K562 (cell line): ENCODE data around the gene PXN. TPM values are rescaled to one million over a fixed set of nuclear protein-coding genes. Genes with fewer than 3 reads are reported as not detected.
A peak's percentile ranks its signal among the peaks of the same experiment; 100 is the strongest.

ENCODE experiments used
- BHLHE40 ChIP-seq: IDR thresholded peaks from 2 replicates; pipeline ENCODE4 v1.6.1; 2011; ENCODE audit warnings: low read length, improper control_type of control experiment
- CBFA2T2 ChIP-seq: fragments of 450-650 bp; conservative IDR thresholded peaks from 2 replicates; pipeline ENCODE4 v1.6.1; 2017; ENCODE audit warnings: mild to moderate bottlenecking
- CHD2 ChIP-seq: IDR thresholded peaks from 2 replicates; pipeline ENCODE4 v1.6.1; 2011; ENCODE audit warnings: low read depth, low read length
- DLX4 ChIP-seq: fragments of 250-450 bp; sonication (Bioruptor Pico); IDR thresholded peaks from 2 replicates; pipeline ENCODE4 v1.6.1; 2021; ENCODE audit warnings: mild to moderate bottlenecking
- FOS ChIP-seq: IDR thresholded peaks from 3 replicates; pipeline ENCODE4 v1.6.1; 2011; ENCODE audit not compliant: insufficient read length; ENCODE audit errors: extremely low read depth
- FOXJ3 ChIP-seq: sonication (generic); formaldehyde crosslinking; IDR thresholded peaks from 2 replicates; pipeline ENCODE4 v1.4.0; 2020; ENCODE audit warnings: mild to moderate bottlenecking, missing genetic modification reagents
- HNRNPUL1 ChIP-seq: fragments of 200-400 bp; formaldehyde crosslinking; IDR thresholded peaks from 2 replicates; pipeline ENCODE4 v1.6.1; 2017; ENCODE audit warnings: low read length
- JUND ChIP-seq, 2 experiments: IDR thresholded peaks; 2 replicates in 1 of 2; 3 replicates in 1 of 2; pipeline ENCODE4 v1.6.1; 2011; ENCODE audit warnings: borderline replicate concordance in 2 of 2, low read depth in 2 of 2, low read length in 2 of 2, improper control_type of control experiment in 1 of 2, missing biosample characterization in 1 of 2, missing genetic modification characterization in 1 of 2, missing genetic modification reagents in 1 of 2
- PHF8 ChIP-seq: fragments of 200-600 bp; sonication (generic); IDR thresholded peaks from 2 replicates; pipeline ENCODE4 v1.6.1; 2012; ENCODE audit warnings: mixed run types, mild to moderate bottlenecking, inconsistent platforms, low read length, moderate library complexity, borderline replicate concordance
- POU5F1 ChIP-seq: fragments of 150-350 bp; IDR thresholded peaks from 2 replicates; pipeline ENCODE4 v1.6.1; 2014; ENCODE audit warnings: borderline replicate concordance, low read length, low read depth, mild to moderate bottlenecking; ENCODE audit not compliant: partially characterized antibody
- TAF7 ChIP-seq: fragments of 450-650 bp; IDR thresholded peaks from 2 replicates; pipeline ENCODE4 v1.6.1; 2016; ENCODE audit warnings: missing genetic modification characterization, missing compliant biosample characterization
- TBL1XR1 ChIP-seq, 2 experiments: IDR thresholded peaks; 2 replicates each; pipeline ENCODE4 v1.6.1; 2012; ENCODE audit warnings: improper control_type of control experiment in 2 of 2, low read length in 2 of 2, mild to moderate bottlenecking in 1 of 2
- TCF7L2 ChIP-seq: fragments of 150-350 bp; IDR thresholded peaks from 2 replicates; pipeline ENCODE4 v1.6.1; 2016; ENCODE audit warnings: low read depth, mild to moderate bottlenecking, low read length, moderate library complexity
- TSHZ1 ChIP-seq: fragments of 250-450 bp; sonication (Bioruptor Pico); IDR thresholded peaks from 2 replicates; pipeline ENCODE4 v1.4.0; 2020; ENCODE audit warnings: mild to moderate bottlenecking, moderate library complexity
- ZBED1 ChIP-seq: IDR thresholded peaks from 2 replicates; pipeline ENCODE4 v1.6.1; 2014
- ZFPM2 ChIP-seq: fragments of 250-450 bp; sonication (Bioruptor Pico); IDR thresholded peaks from 2 replicates; pipeline ENCODE4 v1.5.1; 2022; ENCODE audit warnings: mild to moderate bottlenecking
- ZFX ChIP-seq: sonication (generic); formaldehyde crosslinking; IDR thresholded peaks from 2 replicates; pipeline ENCODE4 v1.8.0; 2022; ENCODE audit warnings: mild to moderate bottlenecking, missing genetic modification reagents, moderate library complexity
- ZNF124 ChIP-seq: sonication (generic); formaldehyde crosslinking; IDR thresholded peaks from 2 replicates; pipeline ENCODE4 v1.8.1; 2022; ENCODE audit warnings: missing genetic modification reagents
- ZNF197 ChIP-seq: fragments of 200-800 bp; sonication (Bioruptor generic); IDR thresholded peaks from 2 replicates; pipeline ENCODE4 v1.6.1; 2016; ENCODE audit warnings: low read depth, missing genetic modification characterization, missing compliant biosample characterization
- ZNF3 ChIP-seq: fragments of 250-450 bp; sonication (Bioruptor Pico); IDR thresholded peaks from 2 replicates; pipeline ENCODE4 v1.5.0; 2021; ENCODE audit warnings: mild to moderate bottlenecking, moderate library complexity
- ZNF584 ChIP-seq: fragments of 200-800 bp; sonication (Bioruptor generic); IDR thresholded peaks from 2 replicates; pipeline ENCODE4 v1.6.1; 2016; ENCODE audit warnings: low read depth, mild to moderate bottlenecking, missing genetic modification characterization, missing compliant biosample characterization
- ZNF76 ChIP-seq: fragments of 250-450 bp; sonication (Bioruptor Pico); IDR thresholded peaks from 2 replicates; pipeline ENCODE4 v1.4.0; 2020; ENCODE audit warnings: mild to moderate bottlenecking, moderate library complexity, borderline replicate concordance
- ZNF766 ChIP-seq: fragments of 200-800 bp; sonication (Bioruptor generic); conservative IDR thresholded peaks from 2 replicates; pipeline ENCODE4 v1.6.1; 2016; ENCODE audit warnings: missing genetic modification characterization, missing compliant biosample characterization
- polyA plus RNA-seq, 8 experiments: library from polyadenylated mRNA; depleted of rRNA in 4 of 8; stranded (reverse) in 5 of 8; unstranded in 3 of 8; fragments of >200 nt; fragmentation: Nextera tagmentation in 2 of 8; fragmentation: Illumina TruSeq in 1 of 8; extraction: Ambion mirVana in 2 of 8; extraction: Trizol in 1 of 8; gene quantifications; 2 replicates each; pipeline versions ENCODE4 v1.2.1 to v1.2.3, GENCODE V29; 2011 to 2014; ENCODE audit warnings: inconsistent platforms in 1 of 8, missing spikeins in 1 of 8
- total RNA-seq, 7 experiments: library from RNA; depleted of rRNA in 6 of 7; stranded (reverse); fragments of >200 nt in 6 of 7; fragmentation: Illumina TruSeq in 2 of 7; extraction: Trizol in 2 of 7; gene quantifications; 2 replicates each; pipeline versions ENCODE4 v1.2.1 to v1.2.3, GENCODE V29; 2011 to 2021; ENCODE audit warnings: low replicate concordance in 1 of 7
- TF ChIP-seq, protein P1 (sequence below): fragments of 450-650 bp; formaldehyde crosslinking; IDR thresholded peaks from 2 replicates; pipeline ENCODE4 v1.4.0; 2020; ENCODE audit warnings: mild to moderate bottlenecking, mixed read lengths

The PXN gene
- total and polyA plus RNA-seq, 9 of the 15 experiments (the other 6 are each of a cell fraction or from before 2014, with no cell fraction given), result 4.0 to 74.1 (median 18.6) TPM

- TF ChIP-seq POU5F1, result no peak
- no peak for TF ChIP-seq ZNF124 (CRISPR knock-in tag)
- TF ChIP-seq ZNF766 (CRISPR knock-in tag), result peak; percentile 94
- TF ChIP-seq ZFX, result peak; percentile 72
- no peak for TF ChIP-seq TAF7 (tag)
- TF ChIP-seq ZBED1, result no peak
- no peak for TF ChIP-seq TCF7L2
- no peak for TF ChIP-seq FOXJ3 (CRISPR knock-in tag)
- TF ChIP-seq ZNF76 (CRISPR knock-in tag), result no peak
- peak; percentile 31; the same call in 1 of the 2 replicates for TF ChIP-seq ZNF584
- no peak for TF ChIP-seq TSHZ1
- peak; percentile 72 for TF ChIP-seq BHLHE40
- TF ChIP-seq FOS, result no peak
- no peak for TF ChIP-seq HNRNPUL1
- no peak; the same call in 1 of the 2 replicates for TF ChIP-seq JUND (IDR thresholded peaks at IDR 0.05; ENCODE audit: borderline replicate concordance, low read depth, low read length)
- peak; percentile 31; the same call in 1 of the 3 replicates for TF ChIP-seq JUND (tag; IDR thresholded peaks at IDR 0.05; ENCODE audit: borderline replicate concordance, low read depth, low read length)
- TF ChIP-seq DLX4 (CRISPR knock-in tag), result no peak
- no peak for TF ChIP-seq CHD2
- TF ChIP-seq PHF8, result peak; percentile 78; the same call in 1 of the 2 replicates
- TF ChIP-seq ZNF3 (CRISPR knock-in tag), result no peak
- peak; percentile 81; the same call in 1 of the 2 replicates for TF ChIP-seq ZNF197 (CRISPR knock-in tag)
- no peak; the same call in 1 of the 2 replicates for TF ChIP-seq CBFA2T2
- TF ChIP-seq, protein P1, sequence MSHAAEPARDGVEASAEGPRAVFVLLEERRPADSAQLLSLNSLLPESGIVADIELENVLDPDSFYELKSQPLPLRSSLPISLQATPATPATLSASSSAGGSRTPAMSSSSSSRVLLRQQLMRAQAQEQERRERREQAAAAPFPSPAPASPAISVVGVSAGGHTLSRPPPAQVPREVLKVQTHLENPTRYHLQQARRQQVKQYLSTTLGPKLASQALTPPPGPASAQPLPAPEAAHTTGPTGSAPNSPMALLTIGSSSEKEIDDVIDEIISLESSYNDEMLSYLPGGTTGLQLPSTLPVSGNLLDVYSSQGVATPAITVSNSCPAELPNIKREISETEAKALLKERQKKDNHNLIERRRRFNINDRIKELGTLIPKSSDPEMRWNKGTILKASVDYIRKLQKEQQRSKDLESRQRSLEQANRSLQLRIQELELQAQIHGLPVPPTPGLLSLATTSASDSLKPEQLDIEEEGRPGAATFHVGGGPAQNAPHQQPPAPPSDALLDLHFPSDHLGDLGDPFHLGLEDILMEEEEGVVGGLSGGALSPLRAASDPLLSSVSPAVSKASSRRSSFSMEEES (CRISPR knock-in tag), result no peak
- TF ChIP-seq TBL1XR1 (IDR thresholded peaks at IDR 0.05; ENCODE audit: low read length in 2 of 2), result no peak
- TF ChIP-seq ZFPM2 (CRISPR knock-in tag), result no peak
These were observed at the start of gene PXN (continued) for GRCh38 chr12:120265473-120266179.
